ENCODE data around the gene TLL1.
A peak's percentile ranks its signal among the peaks of the same experiment; 100 is the strongest.

Gene TLL1

GRCh38 chr4:166121897-166122296 is 248.9 kb downstream of the TLL1 start:
- TF ChIP-seq, protein P1, sequence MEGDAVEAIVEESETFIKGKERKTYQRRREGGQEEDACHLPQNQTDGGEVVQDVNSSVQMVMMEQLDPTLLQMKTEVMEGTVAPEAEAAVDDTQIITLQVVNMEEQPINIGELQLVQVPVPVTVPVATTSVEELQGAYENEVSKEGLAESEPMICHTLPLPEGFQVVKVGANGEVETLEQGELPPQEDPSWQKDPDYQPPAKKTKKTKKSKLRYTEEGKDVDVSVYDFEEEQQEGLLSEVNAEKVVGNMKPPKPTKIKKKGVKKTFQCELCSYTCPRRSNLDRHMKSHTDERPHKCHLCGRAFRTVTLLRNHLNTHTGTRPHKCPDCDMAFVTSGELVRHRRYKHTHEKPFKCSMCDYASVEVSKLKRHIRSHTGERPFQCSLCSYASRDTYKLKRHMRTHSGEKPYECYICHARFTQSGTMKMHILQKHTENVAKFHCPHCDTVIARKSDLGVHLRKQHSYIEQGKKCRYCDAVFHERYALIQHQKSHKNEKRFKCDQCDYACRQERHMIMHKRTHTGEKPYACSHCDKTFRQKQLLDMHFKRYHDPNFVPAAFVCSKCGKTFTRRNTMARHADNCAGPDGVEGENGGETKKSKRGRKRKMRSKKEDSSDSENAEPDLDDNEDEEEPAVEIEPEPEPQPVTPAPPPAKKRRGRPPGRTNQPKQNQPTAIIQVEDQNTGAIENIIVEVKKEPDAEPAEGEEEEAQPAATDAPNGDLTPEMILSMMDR (conservative IDR thresholded peaks at IDR 0.05; ENCODE audit: control insufficient read depth, insufficient read depth, low read depth, low read length), result no peak
- no peak overlapping the region for H3K4me3 ChIP-seq (ENCODE audit: control insufficient read depth, low read depth, low read length)
- DNase-seq (ENCODE audit: low read depth), result no peak

DNA sequence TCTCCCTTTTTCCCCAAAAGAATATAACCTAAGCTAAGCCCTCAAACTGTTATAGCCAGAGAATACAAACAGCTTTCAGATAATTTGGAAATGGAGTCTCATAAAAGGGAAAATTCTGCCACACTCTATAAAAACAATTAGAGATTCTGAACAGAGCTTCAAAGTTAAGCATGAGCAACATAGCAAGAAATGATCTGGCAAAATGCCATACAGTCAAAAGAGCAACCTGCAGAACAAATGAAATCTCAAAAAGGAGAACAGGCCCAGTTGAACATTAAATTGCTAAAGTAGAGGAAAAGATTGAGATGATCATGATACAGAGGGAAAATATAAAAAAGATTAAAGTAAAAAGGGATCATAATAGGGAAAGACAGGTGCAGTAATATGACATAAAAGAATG is 250.5 kb downstream of the TLL1 start:
- no peak overlapping the region for H3K4me3 ChIP-seq (ENCODE audit: control insufficient read depth, low read depth, low read length)
- TF ChIP-seq, protein P1 (conservative IDR thresholded peaks at IDR 0.05; ENCODE audit: control insufficient read depth, insufficient read depth, low read depth, low read length), result no peak
- no peak for DNase-seq (ENCODE audit: low read depth)

GRCh38 chr4:166128403-166128802 is 255.4 kb downstream of the TLL1 start:
- no peak overlapping the region for H3K4me3 ChIP-seq (ENCODE audit: control insufficient read depth, low read depth, low read length)
- TF ChIP-seq, protein P1 (conservative IDR thresholded peaks at IDR 0.05; ENCODE audit: control insufficient read depth, insufficient read depth, low read depth, low read length), result no peak
- DNase-seq (ENCODE audit: low read depth), result peak; percentile 79

DNA sequence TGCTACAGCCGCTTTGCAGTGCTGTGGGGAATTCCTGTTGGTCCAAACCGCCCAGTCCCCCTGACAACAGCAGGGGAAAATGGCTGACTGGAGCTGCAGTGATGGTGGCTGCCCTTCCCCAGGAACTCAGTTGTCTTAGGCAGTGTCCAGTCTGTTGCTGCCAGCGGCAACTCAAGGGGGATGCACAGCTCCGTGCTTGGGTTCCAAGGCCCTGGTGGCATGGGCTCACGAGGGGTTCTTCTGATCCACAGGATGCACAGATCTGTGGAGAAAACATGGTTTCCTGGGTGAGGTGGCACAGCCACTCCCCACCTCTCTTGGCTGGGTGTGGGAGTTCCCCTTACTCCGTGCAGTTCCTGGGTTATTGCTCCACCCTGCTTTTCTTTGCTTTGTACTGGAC is 261.2 kb downstream of the TLL1 start:
- DNase-seq (ENCODE audit: low read depth), result no peak
- no peak overlapping the region for H3K4me3 ChIP-seq (ENCODE audit: control insufficient read depth, low read depth, low read length)
- TF ChIP-seq, protein P1 (conservative IDR thresholded peaks at IDR 0.05; ENCODE audit: control insufficient read depth, insufficient read depth, low read depth, low read length), result no peak

- no peak for DNase-seq (ENCODE audit: low read depth)
- H3K4me3 ChIP-seq (ENCODE audit: control insufficient read depth, low read depth, low read length), result no peak overlapping the region
- TF ChIP-seq, protein P1 (conservative IDR thresholded peaks at IDR 0.05; ENCODE audit: control insufficient read depth, insufficient read depth, low read depth, low read length), result no peak
Measured at GRCh38 chr4:166140951-166141350, 267.9 kb downstream of the TLL1 start.

DNA sequence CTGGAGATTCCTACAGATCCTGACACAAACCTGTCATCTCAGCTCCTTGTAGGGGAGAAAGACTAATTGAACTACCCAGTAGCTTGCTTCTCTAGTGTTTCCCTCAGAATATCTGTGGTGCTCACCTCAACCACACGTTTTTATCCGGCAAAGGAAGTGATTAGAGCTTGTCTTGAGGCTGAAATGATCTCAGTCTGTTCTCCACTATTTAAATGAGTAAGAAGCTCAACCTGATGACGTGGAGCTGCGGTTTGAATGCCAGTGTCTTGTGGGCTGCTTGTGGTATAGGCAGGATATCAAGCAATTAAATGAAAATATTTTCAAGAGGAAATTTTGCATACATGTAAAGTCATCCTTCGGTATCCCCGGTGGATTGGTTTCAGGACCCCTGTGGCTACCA is 270.2 kb downstream of the TLL1 start:
- TF ChIP-seq, protein P1 (conservative IDR thresholded peaks at IDR 0.05; ENCODE audit: control insufficient read depth, insufficient read depth, low read depth, low read length), result no peak
- H3K4me3 ChIP-seq (ENCODE audit: control insufficient read depth, low read depth, low read length), result no peak overlapping the region
- DNase-seq (ENCODE audit: low read depth), result peak; percentile 11

DNA sequence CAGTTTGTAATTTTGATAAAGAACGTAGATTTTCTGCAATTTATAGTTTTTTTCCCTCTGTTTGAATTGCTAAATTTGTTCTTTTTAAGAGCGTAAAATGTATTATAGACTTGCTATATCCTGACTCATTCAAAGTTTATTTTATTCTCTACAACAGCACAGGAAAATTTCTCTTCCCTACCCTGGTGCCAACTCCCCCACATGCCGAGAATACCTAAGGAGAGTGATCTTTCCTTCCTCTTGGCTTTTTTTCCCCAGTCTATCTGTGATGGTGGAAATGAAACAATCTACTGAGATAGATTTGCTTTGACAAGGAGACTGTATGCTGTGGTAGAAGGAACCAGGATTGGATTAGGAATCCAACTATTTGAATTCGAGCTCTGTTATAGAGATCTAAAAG is 271.6 kb downstream of the TLL1 start:
- no peak for DNase-seq (ENCODE audit: low read depth)
- TF ChIP-seq, protein P1 (conservative IDR thresholded peaks at IDR 0.05; ENCODE audit: control insufficient read depth, insufficient read depth, low read depth, low read length), result no peak
- H3K4me3 ChIP-seq (ENCODE audit: control insufficient read depth, low read depth, low read length), result no peak overlapping the region

Data from fibroblast of mammary gland (primary cell).